ENCODE results near the gene XPC.

XPC gene

DNA sequence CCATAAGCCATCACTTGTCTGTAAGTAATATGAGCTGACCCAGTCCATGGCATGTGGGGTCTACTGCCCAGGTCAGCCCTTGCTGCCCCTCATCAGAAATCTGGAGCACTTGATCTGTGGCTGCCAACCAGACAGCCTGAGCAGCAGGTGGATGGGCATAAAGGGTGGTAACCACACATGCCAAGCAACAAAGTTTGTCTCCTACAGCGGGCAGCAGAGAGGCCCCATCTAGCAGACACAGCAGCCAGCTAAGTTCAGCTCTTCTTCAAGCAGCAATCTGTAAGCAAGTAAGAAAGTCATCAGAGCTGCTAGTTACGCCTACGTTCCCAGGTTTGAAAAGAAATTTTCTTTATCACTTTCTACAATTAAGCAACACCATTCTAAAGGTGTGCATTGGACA lies 81.7 kb downstream of the XPC start:
- no peak overlapping the region for H3K4me3 ChIP-seq (ENCODE audit: low read depth, low read length)
- no peak for DNase-seq (ENCODE audit: low read depth)

Data from skeletal muscle cell (primary cell).